ENCODE results near the gene TSC22D3.
A peak's percentile ranks its signal among the peaks of the same experiment; 100 is the strongest.

TSC22D3 gene

GRCh38 chrX:107760304-107761077, 15.1 kb downstream of the TSC22D3 start:
- DNase-seq (ENCODE audit: low spot score), result no peak

GRCh38 chrX:107758231-107758766, 17.3 kb downstream of the TSC22D3 start:
- no peak for DNase-seq (ENCODE audit: low spot score)

GRCh38 chrX:107755721-107756120, 19.9 kb downstream of the TSC22D3 start:
- no peak for DNase-seq (ENCODE audit: low spot score)

- no peak for DNase-seq (ENCODE audit: low spot score)
Observed at GRCh38 chrX:107753187-107753586, 22.4 kb downstream of the TSC22D3 start.

DNA sequence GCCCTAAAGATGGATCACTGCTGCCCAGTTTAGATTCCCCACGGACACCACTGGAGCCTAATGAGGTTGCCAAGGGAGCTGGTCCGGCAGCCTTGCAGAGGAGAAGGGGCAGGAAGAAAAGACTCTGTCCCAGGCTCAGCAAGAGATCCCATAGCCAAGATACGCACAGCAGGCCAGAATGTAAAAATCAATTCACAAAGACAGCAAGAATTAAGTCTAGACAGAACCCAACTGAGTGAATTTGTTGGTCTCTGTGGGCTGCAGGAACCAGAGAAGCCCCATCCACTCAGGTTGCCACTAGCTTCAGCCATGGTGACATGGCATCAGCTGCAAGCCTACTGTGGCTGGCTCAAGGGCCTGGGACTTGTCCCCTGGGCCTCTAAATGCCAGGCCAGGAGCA, 22.9 kb downstream of the TSC22D3 start:
- no peak for DNase-seq (ENCODE audit: low spot score)

- no peak for DNase-seq (ENCODE audit: low spot score)
Observed at GRCh38 chrX:107752043-107752442, 23.5 kb downstream of the TSC22D3 start.

DNA sequence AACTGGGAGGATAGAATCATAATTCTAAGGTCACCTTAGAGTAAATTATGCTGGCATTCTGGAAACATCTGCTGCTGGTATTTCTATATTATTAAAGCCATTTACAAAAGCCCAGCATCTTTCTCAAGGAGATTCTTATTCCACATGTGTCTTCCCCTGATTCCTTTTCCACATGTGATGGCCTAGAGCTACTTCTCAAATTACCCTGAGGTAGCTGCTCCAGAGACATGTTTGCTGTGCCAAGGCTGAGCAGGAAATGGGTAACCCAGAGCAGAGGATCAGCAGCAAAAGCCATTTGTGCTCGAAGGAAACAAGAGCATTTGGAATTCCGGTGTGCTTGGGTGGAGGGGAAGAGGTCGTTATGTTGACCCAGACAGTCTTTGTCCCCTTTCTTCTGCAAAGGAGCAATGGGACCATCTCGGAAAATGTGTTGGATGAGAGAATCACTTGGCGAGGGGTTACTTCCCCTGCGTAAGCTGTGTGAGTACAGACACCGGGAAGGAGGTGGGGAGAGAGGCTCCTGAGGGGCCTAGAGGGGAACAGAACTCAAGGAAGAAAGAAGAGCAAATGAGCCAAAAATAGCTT, 24.6 kb downstream of the TSC22D3 start:
- DNase-seq (ENCODE audit: low spot score), result no peak

- no peak for DNase-seq (ENCODE audit: low spot score)
Observed at GRCh38 chrX:107750263-107750662, 25.3 kb downstream of the TSC22D3 start.

- DNase-seq (ENCODE audit: low spot score), result no peak
Observed at GRCh38 chrX:107748506-107748905, 27.1 kb downstream of the TSC22D3 start.

DNA sequence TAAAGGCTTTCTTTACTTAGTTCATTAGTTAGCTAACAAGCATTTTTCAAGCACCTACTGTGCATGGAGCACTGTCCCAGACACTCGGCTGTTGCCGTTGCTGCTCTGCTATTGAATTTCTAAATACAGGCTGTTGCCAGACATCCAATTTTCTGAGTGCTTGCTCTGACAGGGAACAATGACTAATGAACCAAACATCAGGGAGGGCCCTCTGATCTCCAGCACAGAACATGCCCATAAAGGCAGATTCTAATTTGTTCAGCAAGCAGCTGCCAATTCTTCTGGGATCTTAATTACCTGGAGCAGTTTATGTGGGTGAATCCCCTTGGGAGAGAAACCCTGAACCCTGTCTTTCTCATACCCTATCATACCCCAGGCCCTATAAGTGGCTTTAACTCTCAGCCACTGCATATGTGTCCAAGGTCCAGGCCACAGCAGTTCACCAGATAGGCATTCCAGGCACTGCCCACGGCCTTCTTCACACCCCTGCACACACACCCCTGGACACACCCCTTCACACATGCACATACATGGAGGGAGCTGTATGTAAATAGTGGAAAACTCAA, 27.9 kb downstream of the TSC22D3 start:
- DNase-seq (ENCODE audit: low spot score), result no peak

DNA sequence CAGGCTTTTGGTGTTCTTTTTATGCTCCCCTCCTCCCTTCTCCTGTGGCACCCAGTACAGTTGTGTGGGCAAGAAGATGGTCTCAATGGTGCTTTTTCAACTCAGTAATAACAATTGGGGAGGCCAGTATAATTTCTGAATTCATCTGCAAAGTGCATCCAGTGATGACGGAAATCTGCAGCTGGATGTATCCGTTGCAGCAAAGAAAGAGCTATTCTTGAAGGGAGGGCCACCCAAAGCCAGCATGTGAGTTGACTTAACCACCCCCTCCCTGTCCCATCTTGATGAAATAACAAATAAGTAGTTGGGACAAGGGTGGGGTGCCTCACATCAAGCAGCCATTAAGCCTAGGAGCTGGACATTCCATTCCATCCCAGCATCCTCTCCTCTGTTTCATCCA, 30.7 kb downstream of the TSC22D3 start:
- no peak for DNase-seq (ENCODE audit: low spot score)

- no peak for DNase-seq (ENCODE audit: low spot score)
Observed at GRCh38 chrX:107743995-107744394, 31.6 kb downstream of the TSC22D3 start.

GRCh38 chrX:107742700-107743191, 32.8 kb downstream of the TSC22D3 start:
- no peak for DNase-seq (ENCODE audit: low spot score)

- DNase-seq (ENCODE audit: low spot score), result no peak
Observed at GRCh38 chrX:107741404-107741790, 34.2 kb downstream of the TSC22D3 start.

DNA sequence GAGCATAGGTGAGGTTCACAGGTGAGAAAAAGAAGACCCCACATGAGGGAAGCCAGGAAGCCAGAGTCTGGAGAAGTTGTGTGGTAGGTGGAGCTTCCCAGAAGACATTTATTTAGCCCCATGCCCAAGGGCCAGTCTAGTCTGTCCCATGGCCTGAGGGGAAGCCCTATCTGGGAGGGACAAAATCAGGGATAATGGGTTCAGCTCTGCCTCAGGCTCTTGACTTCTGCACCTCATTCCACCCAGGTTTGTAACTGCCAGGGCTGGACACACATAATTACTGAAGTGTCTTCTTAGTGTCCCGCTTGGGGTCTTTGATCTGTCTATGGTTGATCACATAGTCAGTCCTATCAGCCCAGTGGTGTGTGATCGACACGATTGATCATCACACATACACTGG, 36.0 kb downstream of the TSC22D3 start:
- DNase-seq (ENCODE audit: low spot score), result no peak

GRCh38 chrX:107738768-107739167, 36.8 kb downstream of the TSC22D3 start:
- no peak for DNase-seq (ENCODE audit: low spot score)

DNA sequence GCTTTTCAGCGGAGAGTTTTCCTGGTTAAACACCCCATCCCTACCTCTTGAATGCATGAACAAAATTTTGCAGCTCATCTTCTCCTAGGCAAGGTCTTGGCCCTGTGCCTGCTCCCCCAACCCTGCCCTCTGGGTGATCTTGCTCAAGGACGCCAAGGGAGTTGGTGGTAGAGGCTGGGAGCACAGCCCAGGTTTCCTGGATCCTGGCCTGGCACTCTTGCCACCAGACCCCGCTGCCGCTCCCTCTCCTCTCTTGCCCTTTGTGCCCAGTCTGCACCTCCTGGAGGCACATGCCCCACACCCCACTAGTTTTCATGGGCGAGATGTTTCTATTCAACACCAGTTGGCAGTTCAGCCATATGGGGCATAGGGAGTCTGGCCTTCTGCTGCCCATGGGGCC, 37.3 kb downstream of the TSC22D3 start:
- DNase-seq (ENCODE audit: low spot score), result no peak

- no peak for DNase-seq (ENCODE audit: low spot score)
Observed at GRCh38 chrX:107736781-107737531, 38.6 kb downstream of the TSC22D3 start.

GRCh38 chrX:107734646-107735045, 40.9 kb downstream of the TSC22D3 start:
- DNase-seq (ENCODE audit: low spot score), result no peak

DNA sequence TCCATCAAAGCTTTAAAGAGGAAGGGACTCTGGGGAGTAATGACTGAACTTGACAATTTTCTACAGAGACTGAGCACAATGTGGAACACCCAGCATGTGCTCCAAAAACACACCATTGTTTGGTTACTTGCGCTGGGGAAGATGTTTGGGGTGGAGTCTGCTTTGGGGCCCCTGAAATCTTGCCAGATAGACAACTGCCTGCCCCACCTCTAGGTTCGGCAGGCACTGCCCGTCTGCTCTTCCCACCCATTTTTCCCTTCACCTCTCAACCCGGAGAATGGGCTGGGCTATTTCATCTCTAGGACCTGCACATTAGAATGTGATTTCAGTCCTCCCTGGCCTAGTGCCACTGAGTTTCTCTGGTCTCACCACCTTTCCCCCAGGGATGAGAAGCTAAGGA, 41.9 kb downstream of the TSC22D3 start:
- DNase-seq (ENCODE audit: low spot score), result no peak

GRCh38 chrX:107731831-107732502, 43.6 kb downstream of the TSC22D3 start:
- DNase-seq (ENCODE audit: low spot score), result peak; percentile 45
